Neuronal stem cell (in vitro differentiated cells): Measurements from ENCODE around the gene IL36A.

Source experiments
- DNase-seq: peaks from one replicate; pipeline ENCODE4 v3.0.0-alpha.2; 2013; ENCODE audit warnings: low spot score
- H2AFZ ChIP-seq: one replicate; pipeline ENCODE4 v1.6.1; 2013; ENCODE audit warnings: mild to moderate bottlenecking, low read length, inconsistent platforms
- H2AK5ac ChIP-seq: 2 replicates; pipeline ENCODE4 v1.6.1; 2013; ENCODE audit warnings: low read depth, mild to moderate bottlenecking, inconsistent platforms, low read length, moderate library complexity, mixed read lengths
- H2BK120ac ChIP-seq: 2 replicates; pipeline ENCODE4 v1.6.1; 2013; ENCODE audit warnings: low read depth, mild to moderate bottlenecking, inconsistent platforms, low read length, moderate library complexity, mixed read lengths
- H2BK12ac ChIP-seq: one replicate; pipeline ENCODE4 v1.6.1; 2013; ENCODE audit warnings: low read length, inconsistent platforms
- H2BK15ac ChIP-seq: 2 replicates; pipeline ENCODE4 v1.6.1; 2013; ENCODE audit warnings: mild to moderate bottlenecking, low read length, inconsistent platforms, mixed read lengths
- H2BK5ac ChIP-seq: one replicate; pipeline ENCODE4 v1.6.1; 2013; ENCODE audit warnings: inconsistent platforms, mild to moderate bottlenecking, low read length, moderate library complexity
- H3K14ac ChIP-seq: one replicate; pipeline ENCODE4 v1.6.1; 2013; ENCODE audit warnings: low read length, inconsistent platforms
- H3K18ac ChIP-seq: 2 replicates; pipeline ENCODE4 v1.6.1; 2013; ENCODE audit warnings: low read length, inconsistent platforms
- H3K23ac ChIP-seq: 2 replicates; pipeline ENCODE4 v1.6.1; 2013; ENCODE audit warnings: low read depth, mild to moderate bottlenecking, mixed read lengths, low read length, inconsistent platforms; ENCODE audit not compliant: poor library complexity
- H3K27ac ChIP-seq: replicated peaks from 3 replicates; pipeline ENCODE4 v1.5.1; 2013; ENCODE audit warnings: low read length, inconsistent platforms
- H3K27me3 ChIP-seq, 3 experiments: 2 replicates each; pipeline ENCODE4 v1.6.1; 2013; ENCODE audit warnings: low read length in 3 of 3, mild to moderate bottlenecking in 2 of 3, inconsistent platforms in 1 of 3, low read depth in 1 of 3, mixed read lengths in 1 of 3, moderate library complexity in 1 of 3; ENCODE audit not compliant: control insufficient read depth in 3 of 3, insufficient read depth in 3 of 3
- H3K36me3 ChIP-seq, 2 donors: replicated peaks in 1 of 2; 2 replicates each; pipeline ENCODE4 v1.6.1; 2013; ENCODE audit warnings: low read length in 2 of 2; ENCODE audit not compliant: control insufficient read depth in 2 of 2, insufficient read depth in 2 of 2
- H3K4ac ChIP-seq: 2 replicates; pipeline ENCODE4 v1.6.1; 2013; ENCODE audit warnings: inconsistent platforms, mild to moderate bottlenecking, low read length, moderate library complexity
- H3K4me1 ChIP-seq, 2 donors: 1 replicate in 1 of 2; 2 replicates in 1 of 2; pipeline ENCODE4 v1.6.1; 2013; ENCODE audit warnings: low read length in 2 of 2, low read depth in 1 of 2; ENCODE audit not compliant: control insufficient read depth in 2 of 2, insufficient read depth in 1 of 2
- H3K4me2 ChIP-seq: one replicate; pipeline ENCODE4 v1.6.1; 2013; ENCODE audit warnings: mild to moderate bottlenecking, low read length, inconsistent platforms; ENCODE audit not compliant: insufficient read depth, poor library complexity, severe bottlenecking
- H3K4me3 ChIP-seq, 2 donors: 2 replicates each; pipeline ENCODE4 v1.5.1; 2013; ENCODE audit warnings: low read length in 2 of 2, mild to moderate bottlenecking in 2 of 2, inconsistent platforms in 1 of 2, moderate library complexity in 1 of 2
- H3K79me1 ChIP-seq: one replicate; pipeline ENCODE4 v1.6.1; 2013; ENCODE audit warnings: low read depth, mild to moderate bottlenecking, inconsistent platforms, low read length, moderate library complexity
- H3K9ac ChIP-seq: one replicate; pipeline ENCODE4 v1.6.1; 2013; ENCODE audit warnings: mild to moderate bottlenecking, low read depth, low read length, inconsistent platforms; ENCODE audit not compliant: poor library complexity
- H3K9me3 ChIP-seq, 2 donors: replicated peaks in 1 of 2; 2 replicates each; pipeline versions ENCODE3 to v1.6.1; 2013; ENCODE audit warnings: low read length in 2 of 2, mild to moderate bottlenecking in 2 of 2, inconsistent platforms in 1 of 2, low read depth in 1 of 2, mixed read lengths in 1 of 2, moderate library complexity in 1 of 2; ENCODE audit not compliant: control insufficient read depth in 2 of 2, insufficient read depth in 1 of 2
- H4K8ac ChIP-seq: one replicate; pipeline ENCODE4 v1.6.1; 2013; ENCODE audit warnings: low read depth, mild to moderate bottlenecking, inconsistent platforms, low read length, moderate library complexity
- H4K91ac ChIP-seq: one replicate; pipeline ENCODE4 v1.6.1; 2013; ENCODE audit warnings: low read length, low read depth, mild to moderate bottlenecking, inconsistent platforms; ENCODE audit not compliant: poor library complexity
- WGBS, 2 donors: extraction: QIAGEN DNeasy Blood & Tissue Kit; methylation state at CpG; one replicate each; pipeline ENCODE4 v1.1.7; 2013; ENCODE audit warnings: missing lambda C conversion rate in 2 of 2, mixed read lengths in 1 of 2; ENCODE audit not compliant: insufficient read length in 2 of 2, insufficient replicate concordance in 1 of 2; ENCODE audit errors: extremely low coverage in 2 of 2; 5-methylcytosine and 5-hydroxymethylcytosine counted together

Gene IL36A

GRCh38 chr2:112985090-112985489, 20.2 kb upstream of the IL36A start:
- Histone ChIP-seq H2AK5ac (no peak overlapping the region), H3K14ac (no peak overlapping the region), H4K8ac (no peak overlapping the region), H3K27ac (no peak overlapping the region), H3K23ac (no peak overlapping the region), H2BK12ac (no peak overlapping the region), H3K9ac (no peak overlapping the region), H4K91ac (no peak overlapping the region), H2BK5ac (no peak overlapping the region), H3K4me3 (no peak overlapping the region), H2BK15ac (no peak overlapping the region), H2AFZ (no peak overlapping the region), H3K36me3 (no peaks in the 10 kb centered on the region), H2BK120ac (no peak overlapping the region), H3K9me3 (peaks cover 0 to 2% of the 10 kb centered on the region in 2 donors), H3K18ac (no peak overlapping the region), H3K27me3 (peaks cover 0 to 3% (median 0%) of the 10 kb centered on the region in 3 experiments), H3K4me1 (no peaks in the 10 kb centered on the region), H3K4ac (no peak overlapping the region), H3K4me2 (no peak overlapping the region), H3K79me1 (no peaks in the 10 kb centered on the region)
- DNase-seq, result no peak
- no CpG with 5 or more reads among the region's 5 CpGs for WGBS, 2 donors

- Histone ChIP-seq H3K4ac (no peak overlapping the region), H3K9me3 (peaks cover 0 to 7% of the 10 kb centered on the region in 2 donors), H3K18ac (no peak overlapping the region), H3K9ac (no peak overlapping the region), H2AFZ (no peak overlapping the region), H2AK5ac (no peak overlapping the region), H3K23ac (no peak overlapping the region), H2BK120ac (no peak overlapping the region), H3K79me1 (no peaks in the 10 kb centered on the region), H3K14ac (no peak overlapping the region), H4K8ac (no peak overlapping the region), H3K27ac (no peak overlapping the region), H2BK15ac (no peak overlapping the region), H3K4me1 (no peaks in the 10 kb centered on the region), H3K36me3 (peaks cover 0 to 3% of the 10 kb centered on the region in 2 donors), H3K4me2 (no peak overlapping the region), H2BK12ac (no peak overlapping the region), H4K91ac (no peak overlapping the region), H3K4me3 (no peak overlapping the region), H2BK5ac (no peak overlapping the region), H3K27me3 (peaks cover 0 to 3% (median 0%) of the 10 kb centered on the region in 3 experiments)
- DNase-seq, result no peak
- 100% methylated on average over 1 of the region's 3 CpGs for WGBS, 2 donors
Observed at GRCh38 chr2:112989611-112990010, 15.6 kb upstream of the IL36A start.

GRCh38 chr2:112993831-112994230, 11.4 kb upstream of the IL36A start:
- Histone ChIP-seq H3K79me1 (no peaks in the 10 kb centered on the region), H2AK5ac (no peak overlapping the region), H3K4me3 (no peak overlapping the region), H3K4ac (no peak overlapping the region), H3K14ac (no peak overlapping the region), H2BK5ac (no peak overlapping the region), H3K27me3 (no peaks in the 10 kb centered on the region), H3K9me3 (peaks cover 0 to 9% of the 10 kb centered on the region in 2 donors), H2AFZ (no peak overlapping the region), H3K4me1 (no peaks in the 10 kb centered on the region), H3K18ac (no peak overlapping the region), H2BK120ac (no peak overlapping the region), H4K91ac (no peak overlapping the region), H3K4me2 (no peak overlapping the region), H2BK15ac (no peak overlapping the region), H3K9ac (no peak overlapping the region), H2BK12ac (no peak overlapping the region), H3K23ac (no peak overlapping the region), H3K36me3 (peaks cover 0 to 3% of the 10 kb centered on the region in 2 donors), H3K27ac (no peak overlapping the region), H4K8ac (no peak overlapping the region)
- DNase-seq, result no peak

GRCh38 chr2:112994648-112995047, 10.6 kb upstream of the IL36A start:
- WGBS, 2 donors, result no CpG with 5 or more reads among the region's 2 CpGs

More at GRCh38 chr2:112994648-112995047, 10.6 kb upstream of the IL36A start:
- H3K4ac ChIP-seq, result no peak overlapping the region
- no peak overlapping the region for H4K8ac ChIP-seq
- H2AK5ac ChIP-seq, result no peak overlapping the region
- H3K36me3 ChIP-seq, result peaks cover 0 to 3% of the 10 kb centered on the region in 2 donors
- no peaks in the 10 kb centered on the region for H3K4me1 ChIP-seq
- no peak for DNase-seq
- H2BK120ac ChIP-seq, result no peak overlapping the region
- H2BK15ac ChIP-seq, result no peak overlapping the region
- no peak overlapping the region for H2BK5ac ChIP-seq
- no peak overlapping the region for H3K9ac ChIP-seq
- H3K23ac ChIP-seq, result no peak overlapping the region
- no peak overlapping the region for H2AFZ ChIP-seq
- H3K4me2 ChIP-seq, result no peak overlapping the region
- H3K79me1 ChIP-seq, result no peaks in the 10 kb centered on the region
- peaks cover 0 to 9% of the 10 kb centered on the region in 2 donors for H3K9me3 ChIP-seq
- H3K18ac ChIP-seq, result no peak overlapping the region
- no peak overlapping the region for H4K91ac ChIP-seq
- no peak overlapping the region for H3K27ac ChIP-seq
- no peaks in the 10 kb centered on the region for H3K27me3 ChIP-seq
- H2BK12ac ChIP-seq, result no peak overlapping the region
- no peak overlapping the region for H3K4me3 ChIP-seq
- H3K14ac ChIP-seq, result no peak overlapping the region
